ENCODE measurements around the gene HOXA9.

Gene HOXA9

DNA sequence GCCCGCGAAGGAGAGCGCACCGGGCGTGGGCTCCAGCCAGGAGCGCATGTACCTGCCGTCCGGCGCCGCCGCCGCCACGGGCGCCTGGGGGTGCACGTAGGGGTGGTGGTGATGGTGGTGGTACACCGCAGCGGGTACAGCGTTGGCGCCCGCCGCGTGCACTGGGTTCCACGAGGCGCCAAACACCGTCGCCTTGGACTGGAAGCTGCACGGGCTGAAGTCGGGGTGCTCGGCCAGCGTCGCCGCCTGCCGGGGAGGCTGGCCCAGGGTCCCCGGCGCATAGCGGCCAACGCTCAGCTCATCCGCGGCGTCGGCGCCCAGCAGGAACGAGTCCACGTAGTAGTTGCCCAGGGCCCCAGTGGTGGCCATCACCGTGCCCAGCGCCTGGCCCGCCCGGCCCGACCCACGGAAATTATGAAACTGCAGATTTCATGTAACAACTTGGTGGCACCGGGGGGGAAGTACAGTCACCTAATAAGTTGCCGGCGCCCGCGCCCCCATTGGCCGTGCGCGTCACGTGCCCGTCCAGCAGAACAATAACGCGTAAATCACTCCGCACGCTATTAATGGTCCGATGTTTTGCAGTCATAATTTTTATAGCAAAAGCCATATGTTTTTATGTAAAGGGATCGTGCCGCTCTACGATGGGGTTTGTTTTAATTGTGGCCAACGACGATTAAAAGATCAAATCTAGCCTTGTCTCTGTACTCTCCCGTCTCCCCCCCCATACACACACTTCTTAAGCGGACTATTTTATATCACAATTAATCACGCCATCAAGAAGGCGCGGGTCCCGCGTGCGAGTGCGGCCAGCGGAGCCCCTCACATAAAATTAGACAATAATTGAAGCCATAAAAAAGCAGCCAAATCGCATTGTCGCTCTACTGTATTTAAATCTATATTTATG is at the start of gene HOXA9:
TSS of gene HOXA9 (minus strand) at position 449 of the 907 bp plus-strand sequence. CDS start at position 369, 80 bp downstream.
- DNase-seq, result no peak

DNA sequence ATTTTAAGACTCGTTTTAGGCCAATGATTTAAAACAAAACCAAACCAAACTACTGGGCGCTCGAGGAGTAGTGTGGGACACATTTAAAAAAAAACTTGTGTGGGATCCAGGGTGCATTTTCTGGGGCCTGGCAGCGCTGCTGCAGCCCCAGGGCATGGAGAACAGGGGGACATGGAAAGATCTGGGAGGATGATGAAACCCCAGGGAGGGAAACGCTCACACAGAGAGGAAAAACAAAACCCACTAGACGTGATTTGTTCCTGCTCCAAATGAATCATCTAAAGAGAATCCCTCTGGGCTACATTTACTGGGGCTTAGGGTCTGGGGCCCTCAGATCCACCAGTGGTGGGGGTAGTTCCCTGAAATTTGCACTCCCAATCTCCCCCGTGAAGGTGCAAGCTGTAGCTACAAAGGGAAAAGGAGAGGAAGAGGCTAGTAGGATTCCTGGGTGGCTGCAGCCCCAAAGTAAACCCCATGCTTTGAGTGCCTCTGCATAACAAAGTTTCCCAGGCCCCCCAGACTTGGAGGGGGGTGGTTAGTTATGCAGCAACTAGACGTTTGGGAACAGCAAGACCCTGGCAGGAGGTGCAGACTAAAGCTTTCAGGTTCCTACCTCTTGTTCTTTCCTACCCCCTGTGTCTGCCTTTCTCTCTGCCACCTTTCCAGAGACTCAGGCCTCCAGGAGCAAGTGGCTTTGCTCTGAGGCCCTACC is 49.1 kb upstream of the HOXA9 start:
- DNase-seq, result no peak

DNA sequence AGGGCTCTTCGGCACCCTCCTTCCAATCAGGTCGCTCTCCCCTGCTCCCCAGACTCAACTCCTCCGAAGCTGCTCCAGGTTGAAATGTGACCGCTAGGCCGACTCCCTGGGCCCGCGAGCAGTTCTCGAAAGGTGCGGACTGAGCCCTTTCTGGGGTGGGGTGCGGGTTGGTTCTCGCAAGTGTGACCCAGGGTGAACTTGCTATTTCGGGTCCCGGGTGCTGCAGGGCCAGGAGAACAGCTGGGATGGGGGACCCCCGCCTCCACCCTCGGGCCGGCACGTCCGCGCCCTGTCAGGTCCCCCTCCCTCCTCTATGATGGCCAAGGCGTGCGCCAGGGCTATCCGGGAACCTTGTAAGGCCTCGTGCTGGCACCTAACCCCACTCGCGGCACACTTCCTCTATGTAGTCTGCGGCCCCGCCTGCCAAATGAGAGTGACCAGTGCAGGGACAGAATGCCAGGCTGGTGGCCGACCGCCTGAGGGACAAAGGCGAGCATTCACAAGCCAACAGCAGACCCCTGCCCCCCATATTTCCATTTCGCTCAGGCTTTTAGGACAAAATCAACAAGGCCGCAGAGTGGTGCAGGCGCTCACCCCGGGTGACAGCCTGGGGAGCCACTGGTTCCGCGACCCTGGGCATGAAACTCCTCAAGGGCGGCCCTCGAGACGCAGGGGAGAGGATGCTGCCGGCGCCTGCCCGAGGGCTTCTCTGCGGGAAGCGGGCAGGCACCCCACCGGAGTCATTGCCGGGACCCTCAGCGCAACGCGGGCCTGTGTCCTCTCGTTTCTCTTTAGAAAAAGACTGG is 48.3 kb upstream of the HOXA9 start:
- no peak for DNase-seq

DNA sequence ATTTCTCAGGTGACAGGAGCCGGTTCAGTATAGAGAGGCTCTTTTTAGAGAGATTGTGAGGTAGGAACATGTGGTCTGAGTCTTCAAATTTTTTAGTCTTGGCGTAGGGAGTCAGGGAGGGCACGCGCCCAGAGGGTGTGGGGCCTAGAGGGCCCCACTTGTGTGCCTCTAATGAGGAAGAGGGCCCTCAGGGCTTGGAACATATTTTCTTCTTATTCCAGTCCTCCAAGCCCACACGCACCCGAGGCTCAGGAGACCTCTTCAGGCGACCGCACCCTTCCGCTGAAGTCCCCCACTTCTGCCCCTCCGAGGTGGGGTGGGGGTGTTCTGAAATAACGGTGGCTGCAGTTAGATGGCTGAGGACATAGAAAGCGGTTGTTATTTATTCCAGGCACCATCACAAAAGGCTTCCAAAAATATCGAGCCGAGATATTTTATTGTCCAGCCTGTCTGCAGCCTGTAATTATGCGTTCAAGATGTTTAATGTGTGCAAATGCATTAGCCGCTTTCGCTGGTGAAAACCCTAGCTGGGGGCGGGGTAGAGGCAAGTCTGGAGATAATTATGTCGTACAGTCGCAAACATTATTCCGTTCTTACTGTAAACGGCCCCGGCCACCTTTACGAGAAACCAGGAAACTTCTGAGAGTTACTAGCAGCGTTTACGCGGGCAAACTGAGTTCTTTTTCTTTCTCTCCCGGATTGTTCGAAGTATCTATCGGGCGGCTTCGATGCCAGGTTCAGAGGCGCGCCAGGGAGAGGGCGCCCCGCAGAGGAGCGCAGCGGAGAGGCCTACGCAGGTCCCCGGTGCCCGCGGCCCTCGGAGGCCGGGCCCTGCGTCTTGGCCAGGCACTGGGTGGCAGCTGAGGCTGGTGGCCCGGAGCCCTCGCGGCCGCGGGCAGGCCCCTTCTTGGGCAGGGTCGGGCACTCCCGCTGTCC is 47.4 kb upstream of the HOXA9 start:
- DNase-seq, result no peak

DNA sequence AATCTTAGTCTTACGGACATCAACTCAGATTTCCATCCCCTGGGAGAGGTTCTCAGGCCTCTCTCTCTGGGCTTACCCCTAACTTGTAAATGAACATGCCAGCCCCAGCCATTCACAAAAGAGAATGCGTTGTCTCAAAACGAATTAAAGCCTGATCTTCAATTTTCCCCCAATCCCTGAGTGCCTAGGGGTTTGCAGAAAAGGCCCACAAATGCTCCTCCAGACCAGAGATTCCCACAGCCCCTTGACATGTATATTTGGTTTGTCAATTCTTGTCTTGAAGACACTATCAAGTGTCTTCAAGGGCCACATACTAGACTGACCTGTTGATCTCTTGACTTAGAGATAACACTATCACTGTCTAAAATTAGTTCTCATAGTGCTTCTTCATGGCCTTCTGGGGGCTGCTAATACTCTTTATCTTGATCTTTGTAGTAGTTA is 46.4 kb upstream of the HOXA9 start:
- no peak for DNase-seq

DNA sequence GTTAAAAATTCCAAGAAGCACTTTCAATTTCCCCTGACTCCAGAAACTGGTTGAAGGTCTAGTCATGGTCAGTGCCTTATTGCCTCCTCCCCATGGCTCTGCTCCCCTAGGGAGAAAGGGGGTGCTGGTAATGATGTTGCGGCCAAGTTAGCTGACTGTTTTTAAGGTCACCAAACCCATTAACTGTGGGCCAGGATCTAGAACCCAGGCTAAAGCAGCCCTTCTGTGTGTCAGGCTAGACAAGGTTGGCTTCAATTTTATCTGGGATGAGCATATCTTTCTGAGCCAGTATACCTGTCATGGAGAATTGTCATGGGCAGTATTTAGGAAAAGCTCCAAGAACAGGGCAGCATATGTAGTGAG is 45.7 kb upstream of the HOXA9 start:
- DNase-seq, result no peak

DNA sequence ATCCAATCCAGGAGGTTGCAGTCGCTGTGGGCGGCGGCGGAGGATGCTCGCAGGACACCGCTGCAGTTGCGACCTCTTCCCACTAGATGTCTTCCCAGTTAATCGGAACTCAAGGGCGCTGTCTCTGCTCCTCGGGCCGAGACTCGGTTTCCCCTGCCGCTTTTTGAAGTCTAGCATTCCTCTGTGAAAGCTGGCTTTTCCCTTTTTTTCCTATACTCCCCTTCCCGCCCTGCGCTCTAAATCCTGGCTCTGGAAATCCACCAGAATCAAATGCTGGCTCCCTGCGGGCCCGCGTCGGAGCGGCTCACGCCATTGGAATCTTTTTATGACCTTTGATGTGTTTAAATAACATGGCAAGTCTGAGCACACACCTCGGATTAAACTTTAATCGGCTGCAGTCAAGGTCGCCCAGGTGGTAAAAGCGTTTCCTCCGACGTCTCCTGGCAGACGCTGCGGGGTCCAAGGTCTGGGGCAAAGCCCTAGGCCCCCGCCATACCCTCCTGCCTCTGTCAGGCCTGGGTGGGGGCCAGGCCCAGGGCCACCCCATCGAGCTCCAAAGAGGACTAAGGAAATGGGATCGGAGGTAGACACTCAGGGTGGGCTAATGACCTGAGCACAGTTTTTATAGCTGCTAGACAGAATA is 45.2 kb upstream of the HOXA9 start:
- peak; percentile 48 for DNase-seq

DNA sequence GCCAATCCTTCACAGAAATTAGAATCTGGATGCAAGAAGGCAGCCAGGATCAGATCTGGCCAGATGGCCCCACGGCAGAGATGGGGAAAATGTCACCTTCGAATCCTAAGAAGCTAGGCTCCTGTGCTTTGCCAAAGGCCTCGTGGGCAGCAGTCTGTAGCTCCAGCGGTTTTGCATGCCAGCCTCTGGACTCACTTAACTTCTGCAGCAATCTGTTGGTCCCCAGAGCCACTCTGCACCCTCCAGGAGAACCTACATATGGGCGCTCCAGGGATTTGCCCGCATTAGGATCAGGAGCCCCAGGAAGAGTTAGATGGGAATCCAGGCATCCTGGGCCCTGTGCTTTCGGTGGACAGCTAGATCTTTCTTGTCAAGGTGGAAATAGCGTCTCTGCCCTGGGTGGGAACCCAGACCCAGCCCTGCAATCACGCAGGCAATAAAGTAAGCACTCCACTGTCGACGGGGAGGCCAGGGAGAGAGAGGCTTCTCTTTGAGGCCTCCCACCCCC is 44.6 kb upstream of the HOXA9 start:
- no peak for DNase-seq

DNA sequence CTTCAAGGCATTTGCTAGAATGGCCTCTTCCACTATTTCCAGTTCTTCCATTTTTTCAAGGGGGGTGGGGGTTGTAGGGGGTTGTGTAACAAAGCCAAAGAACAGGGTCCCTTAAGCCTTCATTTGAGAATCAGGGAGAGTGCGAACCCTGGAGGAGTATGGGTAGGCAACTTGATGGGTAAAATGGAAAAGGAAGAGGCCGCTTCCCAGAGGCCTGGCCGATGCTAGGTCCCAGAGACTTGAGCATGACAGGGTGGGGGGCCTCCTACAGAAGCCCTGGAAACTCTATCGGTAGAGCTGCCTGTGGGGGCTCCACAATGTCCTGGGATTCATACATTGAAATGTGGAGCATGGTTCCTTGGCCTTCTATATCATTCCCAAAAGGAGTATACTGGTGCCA is 43.7 kb upstream of the HOXA9 start:
- no peak for DNase-seq

DNA sequence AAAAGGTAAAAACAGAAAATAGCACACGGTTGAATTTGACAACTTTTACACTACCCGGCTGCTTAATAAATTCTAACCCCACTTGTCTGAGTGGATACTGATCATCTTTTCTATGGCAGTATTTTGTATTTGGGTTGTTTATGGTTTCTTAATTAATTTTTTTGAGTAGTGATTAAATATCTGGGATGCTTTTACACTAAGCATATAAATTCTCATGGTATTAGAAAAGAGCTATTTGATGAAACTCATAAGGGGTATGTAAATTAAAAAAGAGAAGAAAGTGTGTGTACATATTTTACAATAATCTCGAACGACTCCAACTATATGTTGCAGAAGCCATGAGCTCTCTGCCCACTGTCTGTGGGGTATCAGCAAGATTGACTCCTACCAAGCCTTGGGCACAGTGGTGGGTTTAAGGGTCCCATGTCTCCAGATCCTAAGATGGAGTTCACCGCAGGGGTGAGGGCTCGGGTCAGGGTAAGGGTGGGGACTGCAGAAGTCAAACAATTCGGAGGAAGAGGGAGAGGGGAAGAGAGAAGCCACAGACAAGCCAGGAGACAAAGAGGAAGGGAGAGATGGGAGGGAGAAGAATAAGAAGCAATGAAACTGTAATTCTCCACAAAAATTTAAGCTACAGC is 42.1 kb upstream of the HOXA9 start:
- DNase-seq, result no peak

DNA sequence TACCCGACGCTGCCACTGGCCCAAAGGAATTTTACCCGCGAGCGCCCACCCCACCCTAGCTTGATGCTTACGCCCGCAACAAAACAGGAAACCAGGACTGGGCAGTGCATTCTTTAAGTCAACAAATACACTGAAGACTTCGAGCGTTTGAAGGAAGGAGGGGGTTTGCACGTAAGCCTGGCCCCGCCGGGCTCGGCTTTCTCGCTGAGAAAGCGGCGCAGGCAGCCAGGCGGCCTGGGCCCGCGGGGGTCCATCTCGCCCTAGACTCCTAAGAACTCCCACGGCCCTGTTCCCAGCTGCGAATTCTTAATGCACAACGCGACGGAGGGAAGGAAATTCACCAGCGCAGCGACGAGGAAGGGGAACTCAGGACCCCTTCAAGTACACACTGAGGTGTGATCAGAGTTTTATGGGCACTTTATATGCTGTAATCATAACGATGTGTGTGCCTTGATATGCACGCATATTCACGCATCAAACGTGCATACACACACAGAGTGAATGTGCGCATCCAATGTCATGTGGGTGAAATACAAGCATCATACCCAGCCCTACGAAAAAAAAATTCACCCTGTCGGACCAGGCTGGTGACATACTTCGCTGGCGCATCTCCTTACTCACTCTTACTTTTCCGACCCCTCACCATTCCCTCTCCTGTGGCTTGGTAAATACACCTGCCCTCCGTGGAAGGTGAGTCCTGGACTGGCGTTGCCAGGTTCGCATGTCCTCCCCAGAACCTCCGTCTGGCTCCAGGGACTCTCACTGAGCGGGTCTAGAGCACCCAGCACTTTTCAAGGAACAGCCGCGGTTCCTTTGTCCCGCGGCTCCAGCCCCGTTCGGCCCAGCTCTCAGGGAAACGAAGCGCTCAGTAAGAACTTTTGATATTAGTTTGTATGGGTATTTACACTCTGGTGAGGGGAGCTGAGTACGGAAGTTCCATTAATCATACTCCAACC is 40.3 kb upstream of the HOXA9 start:
- no peak for DNase-seq

DNA sequence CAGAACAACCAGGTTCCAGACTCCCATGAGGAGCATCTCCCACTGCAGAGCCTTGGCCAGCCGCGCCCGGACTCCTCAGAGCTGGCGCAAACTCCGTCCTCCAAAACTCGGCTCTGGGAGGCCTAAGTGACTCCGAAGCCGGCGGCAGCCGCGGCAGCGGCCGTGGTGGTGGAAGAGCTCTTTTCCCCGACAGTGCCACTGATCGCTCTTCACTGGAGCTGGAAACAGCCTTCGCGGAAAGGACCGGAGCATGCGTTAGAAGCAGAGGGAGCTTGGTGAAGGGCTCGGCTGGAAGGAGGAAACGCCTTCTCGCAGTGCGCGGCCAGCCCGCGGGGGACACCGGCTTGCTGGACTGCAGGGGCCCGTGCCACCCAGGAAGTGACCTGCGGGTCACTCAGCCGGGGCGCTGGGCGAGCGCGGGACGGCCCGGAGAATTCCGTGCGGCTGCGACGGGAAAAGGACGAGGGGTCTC is 39.5 kb upstream of the HOXA9 start:
- DNase-seq, result no peak

DNA sequence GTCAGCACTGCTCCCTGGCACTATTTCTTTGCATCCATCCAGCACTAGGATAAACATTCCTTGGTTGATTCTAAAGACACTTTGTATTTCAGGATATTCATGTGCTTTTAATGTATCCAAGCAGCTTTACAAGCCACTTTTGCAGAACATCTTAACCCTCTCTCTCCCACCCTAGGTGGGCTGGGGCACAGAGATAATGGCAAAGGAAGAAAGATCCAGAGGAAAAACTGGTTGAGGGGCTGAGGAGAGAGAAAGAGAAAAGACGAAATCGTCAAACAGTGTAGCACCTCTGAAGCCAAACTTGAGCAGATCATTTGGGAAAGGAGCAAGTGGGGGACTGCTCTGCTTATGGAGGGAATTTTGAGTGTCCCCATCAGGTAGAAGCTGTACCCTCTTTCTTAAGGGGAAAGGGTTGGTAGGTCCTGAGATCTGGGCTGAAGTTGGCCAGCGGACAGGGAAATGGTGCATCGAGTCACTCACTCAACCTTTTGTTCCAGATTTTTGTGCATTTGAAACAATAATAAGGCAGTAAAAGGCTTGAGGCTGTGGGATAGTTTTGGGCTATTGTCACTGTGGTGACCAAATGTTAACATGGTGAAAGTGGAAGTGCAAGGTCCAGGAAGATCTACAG is 38.7 kb upstream of the HOXA9 start:
- no peak for DNase-seq

DNA sequence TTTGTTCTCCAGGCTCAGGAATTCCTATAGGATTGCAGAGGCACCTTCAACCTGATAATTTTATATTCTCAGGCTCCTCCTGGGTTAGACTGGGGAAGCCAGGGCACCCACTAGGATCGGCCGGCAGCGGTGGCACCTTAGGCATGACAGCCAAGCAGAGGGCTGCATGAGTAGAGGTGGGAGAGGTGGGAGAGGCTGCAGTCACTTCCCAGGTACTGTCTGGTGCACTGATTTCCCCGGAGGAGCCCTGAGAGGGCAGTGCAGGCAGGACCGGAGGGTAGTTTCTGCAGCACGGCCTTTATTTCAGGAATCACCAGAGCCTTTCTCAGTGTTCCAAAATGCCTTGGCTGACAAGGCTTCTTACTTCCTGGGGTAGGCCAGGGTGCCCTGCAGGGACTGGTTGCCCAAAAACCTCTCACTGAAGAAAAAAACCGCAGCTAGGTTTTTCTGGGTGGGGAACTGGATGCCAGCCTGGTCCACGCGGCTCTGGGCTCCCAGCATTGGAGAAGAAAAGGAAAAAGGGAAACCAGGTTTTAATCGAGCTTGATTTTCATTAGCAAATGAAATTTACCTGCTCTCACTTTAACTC is 38.1 kb upstream of the HOXA9 start:
- DNase-seq, result no peak

DNA sequence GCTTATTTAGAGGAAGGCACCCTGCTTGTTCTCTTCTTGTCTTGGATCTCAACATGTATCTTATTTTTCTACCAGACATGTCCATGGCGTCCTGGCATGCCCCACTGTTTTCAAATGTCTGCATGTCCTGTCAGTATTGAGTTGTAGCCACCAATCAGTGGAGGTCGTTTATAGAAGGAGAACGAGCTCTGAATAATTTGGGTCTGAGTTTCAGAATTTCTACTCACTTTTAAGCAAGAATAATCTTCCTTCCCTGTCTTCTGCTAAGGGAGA is 37.5 kb upstream of the HOXA9 start:
- no peak for DNase-seq

DNA sequence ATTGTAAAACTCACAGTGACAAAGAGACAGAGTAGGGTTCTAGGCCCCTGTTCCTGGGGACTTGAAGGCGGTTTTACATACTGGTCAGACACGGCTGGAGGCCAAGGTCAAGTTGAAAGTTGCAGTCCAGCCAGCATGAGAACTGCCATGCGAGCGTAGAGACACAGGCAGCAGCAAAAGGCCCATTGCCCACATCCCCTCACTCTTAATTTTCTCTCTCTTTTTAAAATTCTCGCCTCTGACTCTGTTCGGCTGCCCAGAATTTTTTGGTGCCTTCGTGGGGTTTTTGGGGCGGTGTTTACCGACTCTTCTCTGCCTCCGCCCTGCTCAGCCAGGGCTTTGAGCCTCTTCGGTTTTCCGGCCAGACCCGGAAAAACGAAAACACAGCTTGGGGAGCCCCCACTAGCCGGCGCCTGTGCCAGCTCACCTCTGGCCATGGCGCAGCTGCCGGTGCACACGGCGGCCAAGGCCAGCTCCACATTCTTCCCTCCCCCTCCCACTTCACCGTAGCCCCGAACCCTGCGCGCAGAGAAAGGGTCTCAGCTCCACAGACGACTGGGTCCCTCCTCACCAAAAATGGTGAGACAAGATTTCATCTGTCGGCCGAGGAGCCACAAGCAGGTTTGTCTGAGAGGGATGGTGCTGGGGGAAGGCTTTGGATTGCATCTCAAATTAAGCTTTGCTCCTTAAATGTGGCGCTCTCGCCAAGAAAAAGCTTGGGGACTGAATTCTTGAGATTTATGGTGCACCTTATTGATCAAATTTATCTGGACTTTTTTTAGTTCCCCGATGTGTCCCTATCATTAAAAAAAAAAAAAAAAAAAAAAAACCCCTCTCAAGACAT is 36.9 kb upstream of the HOXA9 start:
- DNase-seq, result no peak

DNA sequence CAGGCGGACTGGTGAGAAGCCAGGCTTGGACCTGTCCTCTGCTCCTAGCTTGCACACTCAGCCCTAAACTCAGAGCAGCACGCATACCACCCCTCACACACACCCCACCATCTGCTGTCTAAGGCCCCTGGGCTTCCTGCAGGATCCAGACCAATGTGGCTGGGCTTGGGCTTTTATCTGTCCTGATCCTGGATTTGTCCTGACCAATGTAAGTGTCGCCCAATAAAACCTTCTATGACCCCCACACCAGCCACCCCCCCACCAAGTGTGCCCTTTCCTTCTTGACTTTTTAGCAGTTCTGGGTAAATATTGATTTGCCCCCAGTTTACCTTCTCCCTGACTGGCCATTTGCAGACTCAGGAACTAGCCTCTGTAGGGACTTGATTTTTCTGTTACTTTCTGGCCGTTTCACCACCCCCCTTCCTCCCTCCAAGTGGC is 36.3 kb upstream of the HOXA9 start:
- no peak for DNase-seq

Data from stimulated activated CD4-positive, alpha-beta T cell treated with anti-CD3 and anti-CD28 coated beads, Interleukin-12 subunit alpha, Interleukin-12 subunit beta, amount 100 ng/mL, for 4 hours (primary cell).